ENCODE data around the gene CHRNA5.

CHRNA5 gene

DNA sequence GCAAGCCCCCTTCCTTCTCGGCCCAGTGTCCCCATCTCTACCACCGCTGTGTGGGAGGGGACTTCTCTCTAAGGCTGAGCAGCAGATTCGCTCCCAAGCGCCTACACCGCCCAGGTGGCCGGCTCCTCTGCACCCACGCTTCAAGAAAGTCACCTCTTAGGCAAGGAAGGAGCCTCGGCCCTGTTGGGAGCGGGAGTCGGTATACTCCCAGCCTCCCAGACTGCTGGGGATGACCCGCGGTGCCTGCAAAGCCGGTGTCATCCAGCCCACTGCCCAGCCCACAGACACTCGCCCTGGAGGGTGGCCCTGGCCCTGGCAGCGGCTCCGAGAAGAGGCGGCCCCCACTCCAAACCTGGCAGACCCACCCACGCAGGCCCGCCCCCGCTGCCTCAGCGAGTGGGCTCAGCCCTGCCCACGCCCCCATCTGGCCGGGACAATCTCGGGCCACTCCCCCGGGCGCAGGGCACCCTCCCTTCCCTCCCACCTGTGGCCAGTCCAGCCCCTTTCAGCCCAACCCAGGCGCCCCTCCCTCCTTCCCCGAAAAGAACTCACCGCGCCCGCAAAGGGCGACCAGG lies 75.3 kb downstream of the CHRNA5 start:
- Histone ChIP-seq H4K91ac (ENCODE audit: low read length) (no peak overlapping the region), H3K36me3 (ENCODE audit: control insufficient read depth in 1 of 2, insufficient read depth in 2 of 2, low read depth in 1 of 2, low read length in 2 of 2) (no peaks in the 10 kb centered on the region), H3K9ac (ENCODE audit: low read length) (peak overlapping the region; percentile 29), H2AFZ (ENCODE audit: low read depth, low read length) (peak overlapping the region; percentile 97), H3K27me3 (ENCODE audit: control insufficient read depth in 1 of 2, insufficient read depth in 1 of 2, low read length in 2 of 2) (peaks cover 34 to 49% of the 10 kb centered on the region in 2 experiments), H3K18ac (ENCODE audit: low read depth in 1 of 2, low read length in 2 of 2) (no peak overlapping the region), H2BK120ac (ENCODE audit: low read depth, low read length) (no peak overlapping the region), H3K4me2 (ENCODE audit: low read length, poor library complexity, severe bottlenecking) (peak overlapping the region; percentile 84), H3K27ac (ENCODE audit: low read length, poor library complexity, severe bottlenecking) (no peak overlapping the region), H2BK15ac (ENCODE audit: low read depth, poor library complexity, severe bottlenecking) (no peak overlapping the region), H2BK12ac (ENCODE audit: low read length in 2 of 2) (no peak overlapping the region), H4K8ac (ENCODE audit: low read length) (no peak overlapping the region), H3K79me1 (replicated peaks; ENCODE audit: low read length, poor library complexity, severe bottlenecking) (no peaks in the 10 kb centered on the region), H2AK5ac (ENCODE audit: low read length, severe bottlenecking) (no peak overlapping the region), H3K4me1 (ENCODE audit: control insufficient read depth, insufficient read depth, low read depth, low read length) (peaks cover 12% of the 10 kb centered on the region), H3K4me3 (ENCODE audit: insufficient read depth in 1 of 2, low read depth in 1 of 2, low read length in 2 of 2) (peak overlapping the region; percentile 47 to 50), H3K9me3 (ENCODE audit: control insufficient read depth, low read length) (no peaks in the 10 kb centered on the region), H3K14ac (ENCODE audit: low read length in 2 of 2) (no peak overlapping the region), H2BK5ac (ENCODE audit: low read depth, low read length, poor library complexity, severe bottlenecking) (no peak overlapping the region), H3K4ac (ENCODE audit: low read depth in 1 of 2, low read length in 2 of 2) (no peak overlapping the region), H3K23ac (ENCODE audit: low read length in 2 of 2) (no peak overlapping the region)
- WGBS: 14% methylated on average over 24 of the region's 32 CpGs
- no peak for DNase-seq

DNA sequence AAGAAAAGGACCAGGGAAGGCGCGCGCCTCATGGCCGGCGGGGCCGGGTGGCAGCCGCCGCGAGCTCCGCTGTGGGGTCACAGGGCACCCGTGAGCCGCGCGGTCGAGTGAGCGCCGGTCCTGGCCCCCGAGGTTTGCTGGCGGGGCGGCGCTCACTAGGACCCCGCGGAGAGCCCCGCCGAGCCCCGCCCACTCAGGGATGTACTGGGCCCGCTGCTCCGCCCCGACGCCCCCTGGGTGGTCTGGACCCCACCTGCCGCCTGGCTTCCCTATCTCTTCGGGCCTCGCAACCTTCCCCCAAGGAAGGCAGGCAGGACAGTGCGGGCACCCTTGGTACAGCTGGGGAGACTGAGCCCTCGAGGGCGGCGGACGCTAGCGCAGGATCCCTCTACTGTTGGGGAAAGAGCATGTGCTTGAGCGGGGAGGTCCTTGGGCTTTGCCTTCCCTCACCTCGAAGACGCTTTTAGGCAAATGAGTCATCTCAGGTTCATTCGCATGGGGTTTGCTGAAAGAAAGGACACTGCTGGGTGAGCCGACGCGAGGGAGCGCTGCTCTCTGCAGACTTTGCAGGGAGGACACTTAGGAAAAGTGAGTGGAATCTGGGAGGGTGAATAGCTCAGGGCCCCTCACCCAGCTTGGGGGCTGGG lies 75.9 kb downstream of the CHRNA5 start, which contains the start of gene CHRNB4:
TSS of gene CHRNB4 (minus strand) at position 109 of the 647 bp plus-strand sequence. CDS start at position 32, 77 bp downstream.
- Histone ChIP-seq H2AFZ (ENCODE audit: low read depth, low read length) (peak within 1 kb of the TSS; percentile 97), H3K14ac (ENCODE audit: low read length in 2 of 2) (peak within 1 kb of the TSS in 1 of 2 experiments; percentile 59), H2BK5ac (ENCODE audit: low read depth, low read length, poor library complexity, severe bottlenecking) (no peak within 1 kb of the TSS), H3K4me3 (ENCODE audit: insufficient read depth in 1 of 2, low read depth in 1 of 2, low read length in 2 of 2) (peak within 1 kb of the TSS; percentile 47 to 50), H4K91ac (ENCODE audit: low read length) (no peak within 1 kb of the TSS), H3K18ac (ENCODE audit: low read depth in 1 of 2, low read length in 2 of 2) (no peak within 1 kb of the TSS), H2BK120ac (ENCODE audit: low read depth, low read length) (no peak within 1 kb of the TSS), H3K4me2 (ENCODE audit: low read length, poor library complexity, severe bottlenecking) (peak within 1 kb of the TSS; percentile 84), H2AK5ac (ENCODE audit: low read length, severe bottlenecking) (no peak within 1 kb of the TSS), H3K9ac (ENCODE audit: low read length) (peak within 1 kb of the TSS; percentile 29), H3K36me3 (ENCODE audit: control insufficient read depth in 1 of 2, insufficient read depth in 2 of 2, low read depth in 1 of 2, low read length in 2 of 2) (no peaks in the 10 kb centered on the region), H4K8ac (ENCODE audit: low read length) (no peak within 1 kb of the TSS), H3K4me1 (ENCODE audit: control insufficient read depth, insufficient read depth, low read depth, low read length) (peaks cover 12% of the 10 kb centered on the region), H3K27ac (ENCODE audit: low read length, poor library complexity, severe bottlenecking) (no peak within 1 kb of the TSS), H3K27me3 (ENCODE audit: control insufficient read depth in 1 of 2, insufficient read depth in 1 of 2, low read length in 2 of 2) (peaks cover 34 to 48% of the 10 kb centered on the region in 2 experiments), H2BK12ac (ENCODE audit: low read length in 2 of 2) (peak within 1 kb of the TSS in 1 of 2 experiments; percentile 34), H3K23ac (ENCODE audit: low read length in 2 of 2) (peak within 1 kb of the TSS in 1 of 2 experiments; percentile 83), H3K9me3 (ENCODE audit: control insufficient read depth, low read length) (no peaks in the 10 kb centered on the region), H3K79me1 (replicated peaks; ENCODE audit: low read length, poor library complexity, severe bottlenecking) (no peaks in the 10 kb centered on the region), H2BK15ac (ENCODE audit: low read depth, poor library complexity, severe bottlenecking) (no peak within 1 kb of the TSS), H3K4ac (ENCODE audit: low read depth in 1 of 2, low read length in 2 of 2) (no peak within 1 kb of the TSS)
- 2% methylated on average over 41 of the region's 47 CpGs for WGBS
- DNase-seq: peak; percentile 30

DNA sequence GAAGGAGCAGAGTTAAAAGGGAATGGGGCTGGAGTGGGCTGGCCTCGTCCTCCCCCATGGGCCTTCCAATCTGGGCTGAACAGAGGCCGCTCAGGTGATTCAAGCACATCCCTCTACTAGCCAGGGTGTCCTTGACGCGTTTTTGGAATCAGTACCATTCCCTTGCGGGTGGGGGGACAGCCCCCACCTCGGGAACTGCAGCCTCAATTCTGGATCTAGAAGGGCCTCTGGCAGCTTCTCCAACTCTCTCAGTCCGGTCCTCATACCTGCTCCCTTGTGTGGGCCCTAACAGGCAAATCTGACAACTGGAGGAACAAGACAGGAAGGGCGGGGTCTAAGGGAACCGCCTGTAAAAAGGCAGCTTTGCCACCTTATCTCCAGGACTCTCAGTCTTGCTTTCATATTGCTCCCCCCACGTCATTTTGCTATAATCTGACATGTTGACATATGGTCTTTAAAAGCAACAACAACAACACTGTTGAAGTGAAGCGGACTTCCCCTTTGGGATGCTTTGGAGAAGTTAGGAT lies 76.5 kb downstream of the CHRNA5 start:
- H3K18ac ChIP-seq (ENCODE audit: low read depth in 1 of 2, low read length in 2 of 2): no peak overlapping the region
- no peak overlapping the region for H2AFZ ChIP-seq (ENCODE audit: low read depth, low read length)
- H2BK120ac ChIP-seq (ENCODE audit: low read depth, low read length): no peak overlapping the region
- H3K9me3 ChIP-seq (ENCODE audit: control insufficient read depth, low read length): no peaks in the 10 kb centered on the region
- peaks cover 30 to 46% of the 10 kb centered on the region in 2 experiments for H3K27me3 ChIP-seq (ENCODE audit: control insufficient read depth in 1 of 2, insufficient read depth in 1 of 2, low read length in 2 of 2)
- H3K9ac ChIP-seq (ENCODE audit: low read length): no peak overlapping the region
- no peak overlapping the region for H3K4me2 ChIP-seq (ENCODE audit: low read length, poor library complexity, severe bottlenecking)
- no peaks in the 10 kb centered on the region for H3K36me3 ChIP-seq (ENCODE audit: control insufficient read depth in 1 of 2, insufficient read depth in 2 of 2, low read depth in 1 of 2, low read length in 2 of 2)
- H2AK5ac ChIP-seq (ENCODE audit: low read length, severe bottlenecking): no peak overlapping the region
- H4K91ac ChIP-seq (ENCODE audit: low read length): no peak overlapping the region
- H2BK15ac ChIP-seq (ENCODE audit: low read depth, poor library complexity, severe bottlenecking): no peak overlapping the region
- no peak overlapping the region for H3K4ac ChIP-seq (ENCODE audit: low read depth in 1 of 2, low read length in 2 of 2)
- no peak overlapping the region for H3K23ac ChIP-seq (ENCODE audit: low read length in 2 of 2)
- H2BK12ac ChIP-seq (ENCODE audit: low read length in 2 of 2): no peak overlapping the region
- peaks cover 12% of the 10 kb centered on the region for H3K4me1 ChIP-seq (ENCODE audit: control insufficient read depth, insufficient read depth, low read depth, low read length)
- DNase-seq: no peak
- H3K14ac ChIP-seq (ENCODE audit: low read length in 2 of 2): no peak overlapping the region
- H3K79me1 ChIP-seq (replicated peaks; ENCODE audit: low read length, poor library complexity, severe bottlenecking): no peaks in the 10 kb centered on the region
- H3K4me3 ChIP-seq (ENCODE audit: insufficient read depth in 1 of 2, low read depth in 1 of 2, low read length in 2 of 2): no peak overlapping the region
- H4K8ac ChIP-seq (ENCODE audit: low read length): no peak overlapping the region
- no peak overlapping the region for H2BK5ac ChIP-seq (ENCODE audit: low read depth, low read length, poor library complexity, severe bottlenecking)
- 40% methylated on average over 9 of the region's 11 CpGs for WGBS
- H3K27ac ChIP-seq (ENCODE audit: low read length, poor library complexity, severe bottlenecking): no peak overlapping the region

DNA sequence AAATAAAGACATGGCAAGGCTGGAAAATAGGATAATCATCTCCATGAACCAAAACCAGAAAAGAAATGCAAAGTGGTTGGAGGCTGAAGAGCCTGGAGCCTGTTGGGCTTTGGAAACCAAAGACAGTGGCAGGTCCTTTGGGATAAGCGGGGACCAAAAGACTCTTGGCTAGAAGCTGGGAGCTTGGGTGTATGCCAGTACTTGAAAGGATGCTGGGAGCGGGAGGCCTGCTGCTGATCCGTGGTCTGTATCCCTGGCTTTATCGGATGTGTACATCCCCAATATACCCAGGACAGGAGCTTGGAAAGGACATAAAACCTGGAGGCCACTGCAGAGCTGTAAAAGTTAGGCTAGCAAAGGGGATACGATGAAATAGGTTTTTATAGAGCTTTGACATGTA lies 77.0 kb downstream of the CHRNA5 start:
- WGBS: 97% methylated on average over 4 of the region's 5 CpGs
- Histone ChIP-seq H3K9me3 (ENCODE audit: control insufficient read depth, low read length) (no peaks in the 10 kb centered on the region), H2AK5ac (ENCODE audit: low read length, severe bottlenecking) (no peak overlapping the region)

More for the DNA sequence above, 77.0 kb downstream of the CHRNA5 start:
- Histone ChIP-seq H3K27me3 (ENCODE audit: control insufficient read depth in 1 of 2, insufficient read depth in 1 of 2, low read length in 2 of 2) (peaks cover 25 to 40% of the 10 kb centered on the region in 2 experiments), H2BK120ac (ENCODE audit: low read depth, low read length) (no peak overlapping the region), H3K36me3 (ENCODE audit: control insufficient read depth in 1 of 2, insufficient read depth in 2 of 2, low read depth in 1 of 2, low read length in 2 of 2) (no peaks in the 10 kb centered on the region), H2BK12ac (ENCODE audit: low read length in 2 of 2) (no peak overlapping the region), H3K4ac (ENCODE audit: low read depth in 1 of 2, low read length in 2 of 2) (no peak overlapping the region), H3K4me1 (ENCODE audit: control insufficient read depth, insufficient read depth, low read depth, low read length) (peaks cover 12% of the 10 kb centered on the region), H2BK5ac (ENCODE audit: low read depth, low read length, poor library complexity, severe bottlenecking) (no peak overlapping the region), H3K23ac (ENCODE audit: low read length in 2 of 2) (no peak overlapping the region), H2AFZ (ENCODE audit: low read depth, low read length) (no peak overlapping the region), H3K4me2 (ENCODE audit: low read length, poor library complexity, severe bottlenecking) (no peak overlapping the region), H3K4me3 (ENCODE audit: insufficient read depth in 1 of 2, low read depth in 1 of 2, low read length in 2 of 2) (no peak overlapping the region), H3K27ac (ENCODE audit: low read length, poor library complexity, severe bottlenecking) (no peak overlapping the region), H3K14ac (ENCODE audit: low read length in 2 of 2) (no peak overlapping the region), H4K8ac (ENCODE audit: low read length) (no peak overlapping the region), H3K79me1 (replicated peaks; ENCODE audit: low read length, poor library complexity, severe bottlenecking) (no peaks in the 10 kb centered on the region), H3K9ac (ENCODE audit: low read length) (no peak overlapping the region), H3K18ac (ENCODE audit: low read depth in 1 of 2, low read length in 2 of 2) (no peak overlapping the region), H2BK15ac (ENCODE audit: low read depth, poor library complexity, severe bottlenecking) (no peak overlapping the region), H4K91ac (ENCODE audit: low read length) (no peak overlapping the region)
- no peak for DNase-seq

Data from mesenchymal stem cell (in vitro differentiated cells and primary cell).